Measurements from ENCODE around the gene ARSG.
"Not testable (repeated sequence)": the region's sequence is repeated elsewhere in the genome, so short reads cannot be mapped to it uniquely, and the experiment has no call there.

ARSG gene

DNA sequence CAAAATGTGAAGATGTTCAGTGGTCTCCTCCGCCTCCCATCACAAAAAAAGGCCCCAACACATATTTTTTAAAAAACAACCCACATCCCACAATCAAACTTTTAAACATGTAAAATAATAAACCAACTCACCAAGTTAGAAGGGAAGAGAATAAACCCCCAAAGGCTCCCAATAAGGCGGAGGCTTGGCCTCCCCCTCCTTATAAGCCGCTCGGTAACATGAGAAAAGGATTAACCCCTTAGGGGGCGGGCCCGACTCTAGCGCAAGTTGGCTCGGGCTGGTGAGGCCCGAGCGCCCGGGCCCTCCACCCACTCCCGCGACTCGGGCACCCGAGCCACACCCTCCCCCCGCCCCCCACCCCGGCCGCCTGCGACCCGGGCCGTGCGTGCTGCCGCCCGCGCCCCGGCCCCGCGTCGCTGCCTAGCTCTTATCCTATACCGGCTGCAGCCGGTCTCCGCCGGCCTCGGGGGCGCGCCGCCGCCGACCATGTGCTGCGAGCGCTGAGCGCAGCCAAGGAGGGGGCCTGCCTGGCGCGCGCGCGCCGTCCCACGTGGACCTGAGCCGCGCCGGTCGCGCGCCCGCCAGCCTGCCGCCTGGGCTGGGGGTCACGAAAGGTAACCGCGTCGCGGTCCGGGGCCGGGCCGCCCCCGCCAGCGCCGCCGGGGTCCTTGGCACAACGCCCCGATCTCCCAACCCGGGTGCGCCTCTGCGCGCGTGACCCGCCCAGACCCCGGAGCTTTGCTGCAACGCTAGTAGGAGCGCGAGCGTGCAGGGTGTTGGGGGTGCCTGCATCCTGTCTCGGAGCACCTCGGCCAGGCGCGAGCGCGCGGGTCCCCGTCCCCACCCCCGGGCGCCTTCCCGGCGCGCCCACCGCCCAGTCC, at the start of gene ARSG, which contains the start of gene SLC16A6:
TSS of gene ARSG (plus strand) at position 541 of the 881 bp plus-strand sequence. CDS start 15,999 bp downstream, outside the sequence.
TSS of gene SLC16A6 (minus strand) at position 173 of the 881 bp plus-strand sequence. CDS start 12,807 bp downstream, outside the sequence.
- peak; percentile 84 for DNase-seq

DNA sequence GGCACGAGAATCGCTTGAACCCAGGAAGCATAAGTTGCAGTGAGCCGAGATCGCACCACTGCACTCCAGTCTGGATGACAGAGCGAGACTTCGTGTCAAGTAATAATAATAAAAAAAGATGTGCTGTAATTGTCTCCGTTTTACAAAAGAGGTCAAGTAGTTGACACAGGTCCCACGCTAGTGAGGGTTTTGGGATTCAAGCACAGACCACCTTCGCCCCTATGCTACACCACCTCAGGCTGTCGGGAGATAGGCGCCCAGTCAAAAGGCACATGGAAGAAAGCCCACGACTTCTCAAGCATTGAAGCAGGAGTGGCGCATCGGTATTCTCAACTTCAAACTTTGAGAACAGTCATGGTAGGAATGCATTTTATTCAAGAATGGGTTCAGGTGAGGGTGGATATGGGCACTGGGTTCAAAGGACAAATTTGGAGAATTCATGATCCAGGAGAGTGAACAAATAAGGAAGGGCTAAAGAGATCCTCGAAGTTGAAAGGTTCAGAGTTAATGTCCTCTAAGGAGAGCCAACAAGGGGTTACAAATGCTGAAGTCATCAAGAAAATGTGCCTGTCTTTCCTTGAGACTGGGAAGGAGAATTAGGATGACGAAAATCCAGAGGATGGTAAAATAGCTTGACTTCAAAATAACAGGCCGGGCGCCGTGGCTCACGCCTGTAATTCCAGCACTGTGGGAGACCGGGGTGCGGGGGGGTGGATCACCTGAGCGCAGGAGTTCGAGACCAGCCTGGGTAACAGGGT, 44.8 kb upstream of the ARSG start:
- no peak for DNase-seq

DNA sequence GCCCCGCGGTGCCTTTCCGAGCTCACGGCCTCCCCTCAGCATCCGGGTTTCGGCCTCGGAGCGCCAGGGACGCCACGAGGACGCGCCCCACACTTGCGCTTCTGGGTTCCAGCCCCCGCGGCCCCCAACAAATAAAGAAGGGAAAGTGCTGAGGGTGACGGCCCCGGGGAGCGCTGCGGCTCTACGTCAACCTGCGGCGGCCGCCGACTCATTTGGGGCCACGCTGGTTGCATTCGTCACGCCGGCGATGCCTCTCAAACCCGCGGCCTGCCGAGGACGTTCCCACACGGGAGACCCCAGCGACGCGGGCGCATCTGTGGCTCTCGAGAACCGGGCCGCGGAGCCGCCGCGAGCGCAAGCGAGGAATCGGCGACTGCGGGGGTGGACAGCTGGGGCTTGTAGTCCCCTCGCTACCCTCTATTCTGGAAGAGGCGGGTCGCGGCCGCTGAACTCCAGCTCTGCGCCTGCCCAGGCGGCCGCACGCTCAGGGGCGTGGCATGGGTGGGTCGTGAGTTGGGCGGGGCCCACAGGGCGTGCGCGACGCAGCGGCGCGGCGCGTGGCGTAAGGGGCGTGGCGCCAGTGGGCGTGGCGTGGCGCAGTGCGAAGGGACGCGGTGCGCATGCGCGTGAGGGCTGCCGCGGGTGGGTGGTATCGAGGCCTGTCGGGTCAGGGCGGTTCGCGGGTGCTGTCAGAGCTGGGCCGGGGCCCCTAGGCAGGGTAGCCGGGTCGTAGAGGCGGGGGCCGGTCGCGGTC, 43.7 kb upstream of the ARSG start, which contains the start of gene AMZ2:
TSS of gene AMZ2 (plus strand) at position 599 of the 754 bp plus-strand sequence. CDS start 2,145 bp downstream, outside the sequence.
- peak; percentile 97 for DNase-seq

DNA sequence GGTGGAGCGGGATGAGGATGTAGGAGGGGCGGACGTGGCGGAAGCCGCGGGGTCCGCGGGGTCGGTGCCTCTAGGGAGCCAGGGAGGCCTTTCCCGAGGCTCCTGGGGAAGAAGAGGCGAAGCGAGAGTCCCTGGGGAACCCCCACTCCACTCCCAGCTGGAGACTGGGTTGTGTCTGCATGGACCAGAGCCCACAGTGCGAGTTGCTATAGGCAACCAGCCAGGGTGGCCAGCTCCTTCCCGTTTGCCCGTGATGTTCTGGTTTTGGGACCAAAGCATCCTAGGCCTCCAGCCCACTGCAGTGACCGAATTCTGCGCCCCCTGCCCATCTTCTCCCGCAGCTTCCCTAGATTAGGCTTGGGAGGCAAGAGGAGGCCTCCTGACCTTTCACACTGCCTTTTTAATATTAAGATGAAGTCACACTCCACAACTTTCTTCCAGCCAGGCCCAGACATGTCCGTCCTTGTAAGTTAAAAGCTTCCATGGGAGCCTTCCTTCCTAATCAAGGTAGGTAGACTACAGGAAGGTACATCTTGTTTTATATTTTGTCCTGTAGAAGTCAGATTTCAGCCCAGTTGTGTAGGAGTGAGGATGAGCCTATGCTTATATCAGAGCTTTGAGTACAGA, 43.0 kb upstream of the ARSG start:
- DNase-seq, result no peak

DNA sequence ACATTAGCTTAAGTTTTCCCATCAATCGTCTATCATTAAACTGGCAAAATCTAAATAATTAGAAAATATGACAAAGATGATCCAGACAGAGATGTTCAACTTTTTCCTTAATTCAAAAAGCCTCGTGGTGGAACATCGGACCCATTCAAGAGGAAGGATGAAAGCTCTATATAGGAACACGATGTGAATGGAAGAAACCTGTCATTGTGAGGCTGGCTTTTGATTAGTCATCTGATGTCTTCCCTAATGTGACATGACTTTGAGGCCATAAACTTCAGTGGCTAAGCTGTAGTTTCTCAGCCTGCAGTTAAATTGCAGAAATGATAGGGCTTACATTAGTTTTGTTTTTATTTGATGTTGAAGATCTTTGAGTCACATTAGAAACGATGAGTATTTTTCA, 42.4 kb upstream of the ARSG start:
- DNase-seq, result peak; percentile 52

DNA sequence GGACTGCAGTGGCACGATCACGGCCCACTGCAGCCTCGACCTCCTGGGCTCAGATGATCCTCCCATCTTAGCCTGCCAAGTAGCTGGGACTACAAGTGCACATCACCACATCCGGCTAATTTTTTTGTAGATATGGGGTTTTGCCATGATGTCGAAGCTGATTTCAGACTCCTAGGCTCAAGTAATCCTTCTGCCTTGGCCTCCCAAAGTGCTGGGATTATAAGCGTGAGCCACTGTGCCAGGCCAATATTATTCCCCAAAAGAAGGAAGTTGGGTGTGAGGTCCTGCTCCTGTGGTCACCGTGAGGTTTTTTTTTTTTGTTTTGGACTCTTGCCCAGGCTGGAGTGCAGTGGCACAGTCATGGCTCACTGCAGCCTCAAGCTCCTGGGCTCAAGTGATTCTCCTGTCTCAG, 41.9 kb upstream of the ARSG start:
- DNase-seq, result peak; percentile 73

DNA sequence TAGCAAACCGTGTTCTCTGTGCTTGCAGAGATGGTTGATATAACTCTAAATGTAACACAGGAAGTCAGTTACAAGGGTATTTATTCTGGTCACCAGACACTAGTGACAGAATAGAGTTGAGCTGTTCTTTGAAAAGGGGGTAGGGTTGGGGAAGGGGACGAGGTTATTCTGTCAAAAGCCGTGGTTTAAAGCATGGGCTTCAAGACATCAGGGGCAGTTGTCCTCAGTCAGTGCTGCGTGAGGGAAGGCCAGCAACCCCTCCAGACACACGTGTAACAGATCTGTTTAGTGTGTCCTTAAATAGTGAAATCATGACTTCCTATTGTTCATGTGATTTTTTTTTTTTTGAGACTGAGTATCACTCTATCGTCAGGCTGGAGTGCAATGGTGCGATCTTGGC, 37.9 kb upstream of the ARSG start:
- peak; percentile 61 for DNase-seq

DNA sequence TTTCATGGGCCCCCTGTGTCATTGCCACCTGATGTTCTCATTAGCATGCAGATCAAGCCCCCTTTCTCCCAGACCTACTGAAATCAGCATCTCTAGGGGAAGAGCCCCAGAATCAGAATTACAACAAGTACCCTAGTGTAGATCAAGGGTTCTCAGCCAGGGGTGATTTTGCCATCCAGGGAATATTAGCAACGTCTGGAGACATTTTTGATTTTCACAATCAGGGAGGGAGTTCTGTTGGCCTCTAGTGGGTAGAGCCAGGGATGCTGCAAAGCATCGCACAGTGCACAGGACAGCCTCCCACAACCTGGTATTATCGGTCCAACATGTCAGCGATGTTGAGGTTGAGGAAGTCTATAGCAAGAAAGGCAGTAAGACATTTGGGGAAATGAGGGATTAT, 36.1 kb upstream of the ARSG start:
- DNase-seq, result no peak

DNA sequence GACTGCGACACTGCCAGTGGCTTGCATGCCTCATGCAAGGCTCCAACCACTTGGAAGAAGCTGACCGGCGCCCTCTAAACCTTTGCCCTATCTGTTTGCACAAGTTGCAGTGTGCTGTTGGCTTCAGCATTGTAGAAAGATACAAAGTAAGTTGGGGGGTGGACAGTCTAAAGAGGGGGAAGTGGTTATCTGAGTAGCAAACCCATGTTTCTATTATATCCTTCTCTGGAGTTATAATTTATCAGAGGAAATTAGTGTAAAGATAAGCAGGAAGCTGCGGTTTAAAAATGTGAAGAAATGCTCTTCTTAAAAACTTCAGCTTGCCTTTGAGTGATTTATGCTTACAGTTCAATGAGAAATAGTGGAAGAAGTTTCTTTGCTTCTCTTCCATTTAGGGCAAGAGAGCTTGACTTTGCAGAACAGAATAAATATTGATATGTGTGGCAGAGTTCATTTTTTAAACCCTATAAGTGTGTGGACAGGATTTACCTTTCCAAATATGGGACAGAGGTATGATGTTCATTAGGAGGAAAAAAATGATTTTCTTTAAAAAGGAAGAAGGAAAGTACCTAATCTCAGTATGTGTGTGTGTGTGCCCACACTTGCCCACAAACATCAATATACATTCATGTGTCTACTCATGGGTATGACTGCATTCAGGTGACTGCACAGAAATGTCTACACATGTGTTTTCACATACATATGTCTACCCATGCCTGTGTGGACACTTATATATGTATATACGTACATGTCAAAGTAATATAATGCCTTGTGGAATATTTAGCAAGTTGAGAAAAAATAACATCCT, 35.4 kb upstream of the ARSG start:
- peak; percentile 64 for DNase-seq

DNA sequence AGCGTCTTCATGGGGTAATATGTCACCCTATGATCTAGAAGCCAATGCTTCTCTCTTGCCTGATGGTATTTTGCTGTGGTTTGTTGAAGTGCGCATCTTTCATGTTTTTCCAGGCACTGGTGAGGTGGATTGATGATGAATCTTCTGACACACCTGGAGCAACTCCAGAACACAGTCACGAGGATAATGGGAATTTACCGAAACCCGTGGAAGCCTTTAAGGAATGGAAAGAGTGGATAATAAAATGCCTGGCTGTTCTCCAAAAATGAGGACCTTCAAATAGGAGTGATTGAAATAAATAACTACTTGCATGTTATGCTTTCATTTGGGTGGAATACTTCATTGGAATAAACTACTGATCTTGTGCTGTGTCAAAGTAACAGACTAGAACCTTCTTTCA, 34.6 kb upstream of the ARSG start:
- DNase-seq, result not testable (repeated sequence)

DNA sequence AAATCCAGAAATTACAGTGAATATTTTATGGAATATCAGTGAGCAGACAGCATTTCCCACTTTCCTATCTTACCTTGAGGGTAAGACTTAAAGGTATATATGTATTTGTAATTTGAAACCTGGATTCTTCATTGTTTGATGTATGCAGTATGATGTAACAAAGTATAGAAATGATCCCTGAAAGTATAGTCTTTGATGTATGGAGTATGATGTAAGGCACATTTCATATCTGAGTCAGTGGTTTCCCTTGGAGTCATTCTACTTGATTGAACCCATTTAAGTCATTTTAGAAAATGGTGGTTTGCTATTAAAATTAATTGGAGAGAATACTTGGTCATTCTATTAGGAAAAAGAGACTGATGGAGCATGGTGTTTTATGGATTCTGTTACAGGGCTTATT, 33.4 kb upstream of the ARSG start:
- DNase-seq, result peak; percentile 39

DNA sequence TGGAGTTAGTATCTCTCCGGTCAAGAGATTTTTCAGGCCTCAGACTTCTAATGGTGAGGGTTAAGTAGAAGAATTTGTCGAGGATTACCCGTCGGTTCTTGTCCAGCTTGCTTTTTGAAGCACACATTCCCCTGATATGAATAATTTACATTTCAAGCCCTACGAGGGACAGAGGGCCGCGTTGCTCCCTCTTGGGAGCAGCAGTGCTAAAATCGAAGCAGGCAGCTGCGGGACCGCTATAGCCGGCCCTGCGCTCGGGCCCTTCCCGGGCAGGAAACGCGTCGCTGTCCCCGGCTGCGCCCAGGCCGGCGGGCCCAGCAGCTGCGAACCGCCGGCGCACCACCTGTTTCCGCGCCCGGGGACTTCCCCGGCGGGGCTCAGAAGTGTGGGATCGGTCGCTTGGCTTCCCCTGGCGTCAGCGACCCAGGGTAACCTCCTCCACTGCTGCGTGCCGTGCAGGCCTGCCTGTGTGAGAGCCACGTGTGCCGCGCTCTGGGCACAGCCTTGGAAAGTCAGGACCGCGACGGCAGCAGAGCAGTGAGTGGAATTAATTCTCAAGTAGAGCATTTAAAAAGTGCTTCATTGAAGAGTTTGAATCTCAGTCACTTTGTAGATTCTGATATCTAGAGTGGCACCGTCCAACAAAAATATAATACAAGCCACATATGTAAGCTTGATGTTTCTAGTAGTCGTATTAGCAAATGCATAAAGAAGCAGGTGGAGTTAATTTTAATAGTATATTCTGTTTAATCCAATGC, 32.2 kb upstream of the ARSG start:
- peak; percentile 93 for DNase-seq

DNA sequence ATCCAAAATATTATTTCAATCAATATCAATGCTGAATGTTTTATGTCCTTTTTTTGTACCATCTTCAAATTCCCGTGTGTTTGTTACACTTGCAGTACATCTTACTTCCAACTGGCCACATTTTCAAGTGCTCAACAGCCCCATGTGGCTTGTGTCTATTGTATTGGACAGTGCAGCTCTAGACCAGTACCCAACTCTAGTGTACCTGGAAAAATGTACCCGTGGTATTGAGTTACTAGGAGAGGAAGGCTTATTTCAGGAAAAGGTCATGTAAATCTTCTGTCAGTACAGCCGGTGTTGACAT, 31.7 kb upstream of the ARSG start:
- not testable (repeated sequence) for DNase-seq

DNA sequence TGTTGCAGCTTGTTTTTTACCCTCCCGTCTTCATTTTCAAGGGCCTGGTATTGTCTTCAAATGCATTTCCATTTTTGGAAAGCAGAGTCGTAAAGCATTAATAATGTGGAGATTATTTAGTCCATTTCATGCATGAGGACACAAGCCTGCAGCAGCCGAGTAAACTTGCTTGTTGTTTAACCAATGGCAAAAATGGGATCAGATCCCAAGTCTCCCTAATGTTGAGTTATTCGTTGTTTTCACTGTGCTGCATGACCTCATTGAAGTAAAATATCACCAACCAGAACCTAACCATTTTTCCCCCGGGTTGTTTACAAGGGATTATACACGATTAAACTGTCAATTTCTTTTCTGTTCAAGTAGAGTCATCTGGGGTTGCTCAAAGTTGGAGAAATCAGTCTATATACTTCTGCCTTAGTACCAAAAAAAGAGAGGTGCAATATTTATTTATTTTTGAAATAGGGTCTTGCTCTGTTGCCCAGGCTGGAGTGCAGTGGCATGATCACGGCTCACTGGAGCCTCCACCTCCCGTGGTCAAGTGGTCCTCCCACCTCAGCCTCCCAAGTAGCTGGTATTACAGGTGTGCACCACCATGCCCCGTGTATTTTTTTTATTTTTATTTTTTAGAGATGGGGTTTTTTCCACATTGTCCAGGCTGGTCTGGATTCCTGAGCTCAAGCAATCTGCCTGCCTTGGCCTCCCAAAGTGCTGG, 31.1 kb upstream of the ARSG start:
- DNase-seq, result no peak

DNA sequence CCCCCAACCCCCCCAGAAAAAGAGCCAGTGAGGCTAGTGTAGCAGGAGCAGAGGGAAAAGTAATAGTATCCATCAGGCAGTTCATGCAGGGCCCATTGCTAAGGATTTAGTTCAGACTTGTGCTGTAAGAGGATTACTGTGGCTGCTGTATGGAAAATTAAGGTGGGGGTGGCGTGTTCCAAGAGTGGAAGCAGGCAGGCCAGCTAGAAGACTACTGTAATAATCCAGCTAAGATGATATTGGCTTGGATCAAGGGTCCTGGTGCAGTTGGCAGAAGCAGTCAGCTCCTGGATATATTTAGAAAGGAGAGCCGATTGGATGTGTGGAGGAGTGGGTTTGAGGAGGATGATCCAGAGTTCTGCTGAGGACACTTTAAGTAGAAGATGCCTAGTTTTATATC, 28.8 kb upstream of the ARSG start:
- DNase-seq, result not testable (repeated sequence)

DNA sequence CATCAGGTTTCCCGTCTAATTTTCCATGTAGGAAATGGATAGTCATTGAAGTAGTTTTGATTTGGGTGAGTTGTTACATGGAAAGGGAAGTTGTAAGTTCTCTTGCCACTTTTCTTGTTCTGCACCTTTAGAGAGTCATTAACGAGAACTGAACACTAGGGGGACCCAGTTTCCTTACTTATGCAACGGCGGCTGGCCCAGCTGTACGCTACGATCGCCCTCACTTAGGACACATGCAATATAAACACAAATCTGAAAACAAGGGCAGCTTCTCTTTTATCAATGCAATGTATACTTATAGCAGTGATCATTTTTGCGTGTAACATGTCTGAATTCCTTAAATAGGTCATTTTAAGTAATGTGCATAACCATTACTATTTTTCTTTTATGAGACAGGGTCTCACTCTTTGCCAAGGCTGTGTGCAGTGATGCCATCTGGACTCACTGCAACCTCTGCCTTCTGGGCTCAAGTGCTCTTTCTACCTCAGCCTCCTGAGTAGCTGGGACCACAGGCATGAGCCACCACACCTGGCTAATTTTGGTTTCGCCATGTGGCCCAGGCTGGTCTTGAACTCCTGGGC, 28.1 kb upstream of the ARSG start:
- peak; percentile 85 for DNase-seq

DNA sequence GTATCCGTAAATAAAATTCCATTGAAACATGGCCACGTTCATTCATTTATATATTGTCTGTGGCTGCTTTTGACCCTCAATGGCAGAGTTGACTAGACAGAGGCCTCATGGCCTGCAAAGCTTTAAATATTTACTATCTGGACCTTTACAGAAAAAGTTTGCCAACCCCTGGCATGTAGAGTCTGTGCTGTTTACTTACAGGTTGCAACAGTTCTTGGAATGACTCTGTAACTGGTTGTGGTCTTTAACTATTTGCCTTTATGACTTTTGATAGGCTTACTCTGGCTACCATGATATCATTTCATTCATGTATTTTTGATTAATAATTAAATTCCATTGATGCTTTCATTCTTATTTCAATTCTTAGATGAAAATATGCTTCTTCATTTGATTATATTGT, 25.5 kb upstream of the ARSG start:
- not testable (repeated sequence) for DNase-seq

DNA sequence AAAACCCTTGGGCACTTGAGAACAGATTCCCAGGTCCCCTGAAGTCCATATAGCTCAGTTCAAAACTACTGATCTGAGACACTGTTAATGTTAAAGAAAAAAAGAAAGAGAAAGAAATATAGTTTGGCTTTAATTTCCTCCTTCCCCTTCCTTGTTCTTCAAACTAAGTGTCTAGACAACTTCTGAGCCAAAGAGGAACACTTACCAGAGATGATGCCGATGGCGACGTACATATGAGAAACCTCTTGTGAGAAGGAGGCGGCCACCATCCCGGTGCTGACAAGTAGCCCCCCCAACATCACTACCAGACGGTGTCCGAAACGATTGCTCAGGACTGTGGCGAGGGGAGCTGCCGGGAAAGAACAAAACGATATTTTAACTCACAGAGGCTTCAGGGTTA, 17.6 kb upstream of the ARSG start:
- no peak for DNase-seq

DNA sequence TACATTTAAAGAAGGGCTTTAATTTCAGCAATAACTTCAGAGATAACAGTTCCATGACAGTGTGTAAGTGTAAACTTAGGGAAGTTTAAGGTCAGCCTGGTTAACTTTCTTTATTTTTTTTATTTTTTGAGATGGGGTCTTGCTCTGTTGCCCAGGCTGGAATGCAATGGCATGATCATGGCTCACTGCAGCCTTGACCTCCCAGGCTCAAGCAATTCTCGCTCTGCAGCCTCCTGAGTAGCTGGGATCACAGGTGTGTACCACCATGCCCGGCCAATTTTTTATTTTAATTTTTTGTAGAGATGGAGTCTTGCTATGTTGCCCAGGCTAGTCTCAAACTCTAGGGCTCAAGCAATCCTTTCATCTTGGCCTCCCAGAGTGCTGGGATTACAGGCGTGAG, 15.0 kb upstream of the ARSG start:
- DNase-seq, result not testable (repeated sequence)

DNA sequence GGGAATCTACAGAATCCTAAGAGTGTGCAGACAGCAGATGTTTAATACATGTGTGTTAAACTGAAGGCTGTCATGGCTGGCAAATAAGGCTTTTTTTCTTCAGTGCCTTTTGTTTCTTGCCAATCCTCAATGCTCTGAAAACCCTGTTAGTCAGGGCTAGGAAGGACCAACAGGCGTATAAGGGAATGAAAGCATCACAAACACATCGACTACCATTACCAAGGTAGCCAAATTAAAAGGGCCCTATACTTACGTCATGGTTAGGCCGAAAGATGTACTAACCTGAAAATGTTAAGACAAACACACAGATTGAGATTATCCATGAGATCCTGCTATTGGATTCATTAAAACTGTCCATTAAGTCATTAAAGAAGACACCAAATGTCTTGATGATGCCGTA, 13.5 kb upstream of the ARSG start:
- DNase-seq, result no peak

Data from CD4-positive, alpha-beta T cell treated with Interleukin-17A for 1 hour (primary cell).